Vagina (tissue), 2 donors: ENCODE results near the gene DHX57.

ENCODE experiments used
- CTCF ChIP-seq, 3 experiments: fragments of 450-650 bp in 2 of 3; fragments of 200-600 bp in 1 of 3; sonication (generic) in 1 of 3; IDR thresholded peaks; one replicate each; pipeline ENCODE4 v1.5.1; 2017 to 2019; ENCODE audit warnings: antibody characterized with exemption in 3 of 3, mild to moderate bottlenecking in 2 of 3, moderate library complexity in 2 of 3
- POLR2A ChIP-seq, 2 donors: fragments of 450-650 bp; IDR thresholded peaks; one replicate each; pipeline ENCODE4 v1.6.1; 2017; ENCODE audit warnings: antibody characterized with exemption in 2 of 2, mild to moderate bottlenecking in 2 of 2, moderate library complexity in 2 of 2

- TF ChIP-seq CTCF (IDR thresholded peaks at IDR 0.05): no peak
- TF ChIP-seq POLR2A (IDR thresholded peaks at IDR 0.05): no peak
Observed at GRCh38 chr2:38875576-38876367, at the start of gene DHX57, which contains the start of gene MORN2.
